ENCODE data around the gene FAM13A. TPM values are rescaled to one million over a fixed set of nuclear protein-coding genes. Genes with fewer than 3 reads are reported as not detected.

The FAM13A gene
- total and polyA plus RNA-seq, 9 of the 15 experiments (the other 6 are each of a cell fraction or from before 2014, with no cell fraction given): 11.3 to 23.3 (median 14.7) TPM

GRCh38 chr4:89078300-89078699 is 21.3 kb upstream of the FAM13A start:
- H3K9ac ChIP-seq (ENCODE audit: insufficient read depth in 1 of 2, low read depth in 2 of 2, low read length in 2 of 2): no peak overlapping the region
- TF ChIP-seq BRF1 (IDR thresholded peaks at IDR 0.05; ENCODE audit: borderline replicate concordance, extremely low read depth, insufficient read length) (no peak), CBX3 (IDR thresholded peaks at IDR 0.05; ENCODE audit: borderline replicate concordance in 1 of 2, low read length in 2 of 2) (0 out of 3 replicates have a peak, but pooled peaks of 1 of the 2 experiments have one; percentile 41), POLR2A (conservative IDR thresholded peaks at IDR 0.05) (no peak), ZFP30 (CRISPR knock-in tag; IDR thresholded peaks at IDR 0.05; ENCODE audit: borderline replicate concordance) (peak; percentile 74; the same call in 1 of the 2 replicates), PBX2 (CRISPR knock-in tag; IDR thresholded peaks at IDR 0.05; ENCODE audit: low read depth) (no peak), PBX2 (tag; conservative IDR thresholded peaks at IDR 0.05; ENCODE audit: low read depth) (no peak), CBX5 (IDR thresholded peaks at IDR 0.05; ENCODE audit: borderline replicate concordance, low read depth) (0 out of 2 replicates have a peak, but pooled peaks have one; percentile 42), TRIM28 (IDR thresholded peaks at IDR 0.05) (peak; percentile 59; the same call in 1 of the 2 replicates), ZNF780A (CRISPR knock-in tag; IDR thresholded peaks at IDR 0.05) (no peak), CHD7 (IDR thresholded peaks at IDR 0.05; ENCODE audit: low read depth, low read length) (no peak)

More at GRCh38 chr4:89078300-89078699, 21.3 kb upstream of the FAM13A start:
- Histone ChIP-seq H3K9me3 (replicated peaks; ENCODE audit: control insufficient read depth, insufficient read depth, low read depth, low read length) (peaks cover 6% of the 10 kb centered on the region), H4K20me1 (replicated peaks; ENCODE audit: control insufficient read depth, insufficient read depth, low read length) (no peaks in the 10 kb centered on the region), H3K36me3 (ENCODE audit: control insufficient read depth, insufficient read depth, low read length) (no peaks in the 10 kb centered on the region), H3K27me3 (ENCODE audit: control insufficient read depth in 2 of 2, insufficient read depth in 2 of 2, low read length in 2 of 2) (no peaks in the 10 kb centered on the region; a peak in 1 of 5 replicates), H3K79me2 (ENCODE audit: control insufficient read depth, insufficient read depth, low read length) (no peaks in the 10 kb centered on the region), H2AFZ (ENCODE audit: low read depth, low read length) (no peak overlapping the region), H3K4me3 (no peak overlapping the region), H3K4me2 (ENCODE audit: insufficient read depth, low read length) (no peak overlapping the region), H3K9me1 (ENCODE audit: control insufficient read depth, insufficient read depth, low read length) (no peaks in the 10 kb centered on the region), H3K4me1 (replicated peaks in 1 of 2; ENCODE audit: control insufficient read depth in 2 of 2, insufficient read depth in 2 of 2, low read length in 2 of 2) (no peaks in the 10 kb centered on the region), H3K27ac (ENCODE audit: extremely low read depth, low read depth, low read length) (no peak overlapping the region)
- ChIA-PET POLR2A (no interaction called here), CTCF (ENCODE audit: low intra/inter-chr PET ratio) (no interaction called here)
- no TSS peak for BruUV-seq (replicated peaks)
- intact Hi-C loops (cut with micrococcal nuclease) (no loop called here), in situ Hi-C loops (cut with MboI) (no loop called here)
- no peak for FAIRE-seq
- 0% methylated on average over 1 of the region's 1 CpG for WGBS (ENCODE audit: insufficient coverage, low coverage, missing lambda C conversion rate)
- DNase-seq (ENCODE audit: extremely low read depth in 1 of 4, low spot score in 3 of 4): no peak
- ATAC-seq: no peak

All from K562 (cell line).